Gastroesophageal sphincter (tissue), 4 donors: ENCODE data around the gene SH3RF3. TPM values are rescaled to one million over a fixed set of nuclear protein-coding genes. Genes with fewer than 3 reads are reported as not detected.

Experiments used
- ATAC-seq: fragments of 150-250 bp; one replicate; pipeline ENCODE4 v1.9.1; 2016; ENCODE audit warnings: mild to moderate bottlenecking, moderate library complexity
- H3K27ac ChIP-seq, 4 donors: fragments of 200-600 bp; sonication (generic) in 3 of 4; 1 replicate in 3 of 4; 2 replicates in 1 of 4; pipeline ENCODE4 v1.5.1; 2016 to 2019
- H3K27me3 ChIP-seq: fragments of 200-600 bp; sonication (generic); one replicate; pipeline ENCODE4 v1.5.1; 2019
- H3K36me3 ChIP-seq, 2 donors: fragments of 200-600 bp; sonication (generic); one replicate each; pipeline ENCODE4 v1.5.1; 2019; ENCODE audit warnings: control low read depth in 1 of 2
- H3K4me1 ChIP-seq, 3 donors: fragments of 200-600 bp; sonication (generic); 1 replicate in 2 of 3; 2 replicates in 1 of 3; pipeline ENCODE4 v1.5.1; 2016 to 2019; ENCODE audit warnings: control low read depth in 2 of 3
- H3K4me3 ChIP-seq, 2 donors: fragments of 200-600 bp; sonication (generic); one replicate each; pipeline ENCODE4 v1.5.1; 2019; ENCODE audit warnings: mild to moderate bottlenecking in 1 of 2, moderate library complexity in 1 of 2
- H3K9me3 ChIP-seq, 3 donors: fragments of 200-600 bp; sonication (generic); one replicate each; pipeline ENCODE4 v1.5.1; 2017 to 2019; ENCODE audit warnings: control low read depth in 2 of 3
- CTCF ChIP-seq, 4 experiments: fragments of 200-600 bp in 2 of 4; fragments of 450-650 bp in 2 of 4; sonication (generic) in 1 of 4; IDR thresholded peaks; one replicate each; pipeline ENCODE4 v1.5.1; 2017 to 2019; ENCODE audit warnings: antibody characterized with exemption in 4 of 4, mild to moderate bottlenecking in 2 of 4, moderate library complexity in 2 of 4
- EP300 ChIP-seq: sonication (generic); formaldehyde crosslinking; IDR thresholded peaks from one replicate; pipeline ENCODE4 v1.6.1; 2017; ENCODE audit warnings: antibody characterized with exemption, mild to moderate bottlenecking
- POLR2A ChIP-seq, 2 donors: fragments of 450-650 bp; IDR thresholded peaks; one replicate each; pipeline ENCODE4 v1.6.1; 2017; ENCODE audit warnings: antibody characterized with exemption in 2 of 2, mild to moderate bottlenecking in 2 of 2, moderate library complexity in 1 of 2
- POLR2AphosphoS5 ChIP-seq: sonication (generic); formaldehyde crosslinking; IDR thresholded peaks from one replicate; pipeline ENCODE4 v1.6.1; 2017; ENCODE audit warnings: antibody characterized with exemption
- WGBS, 2 donors: methylation state at CpG; one replicate each; pipeline ENCODE4 v1.1.5; 2018; ENCODE audit warnings: low coverage in 1 of 2; 5-methylcytosine and 5-hydroxymethylcytosine counted together
- total RNA-seq, 4 donors: library from RNA; depleted of rRNA; stranded (reverse); fragments of >200 nt; gene quantifications; one replicate each; pipeline ENCODE4 v1.1.0, GENCODE V29; 2016

Gene SH3RF3
- total RNA-seq, 4 donors from 2014 or later = 10.1 to 15.8 (median 13.2) TPM

- TF ChIP-seq CTCF (IDR thresholded peaks at IDR 0.05) (no peak), POLR2A (IDR thresholded peaks at IDR 0.05) (no peak), EP300 (no peak), POLR2AphosphoS5 (no peak)
- Histone ChIP-seq H3K27me3 (no peaks in the 10 kb centered on the region), H3K4me3 (no peak overlapping the region), H3K27ac (no peak overlapping the region), H3K4me1 (peaks cover 0 to 20% (median 0%) of the 10 kb centered on the region in 3 donors), H3K9me3 (no peaks in the 10 kb centered on the region), H3K36me3 (peaks cover 0 to 26% of the 10 kb centered on the region in 2 donors)
- WGBS, 2 donors = 90% methylated on average over 11 of the region's 12 CpGs; no CpG with 5 or more reads in 1 of the 2 donors
- no peak for ATAC-seq
These were observed 240.7 kb downstream of the SH3RF3 start for GRCh38 chr2:109369671-109370191.

GRCh38 chr2:109370399-109371035 lies 241.5 kb downstream of the SH3RF3 start:
- H3K4me1 ChIP-seq = peaks cover 0 to 20% (median 0%) of the 10 kb centered on the region in 3 donors

GRCh38 chr2:109371481-109372170 lies 242.6 kb downstream of the SH3RF3 start:
- peaks cover 0 to 31% of the 10 kb centered on the region in 2 donors for H3K36me3 ChIP-seq
- no peak overlapping the region for H3K4me3 ChIP-seq
- H3K27me3 ChIP-seq = no peaks in the 10 kb centered on the region
- H3K9me3 ChIP-seq = no peaks in the 10 kb centered on the region
- peaks cover 0 to 20% (median 0%) of the 10 kb centered on the region in 3 donors for H3K4me1 ChIP-seq
- no peak overlapping the region for H3K27ac ChIP-seq
- TF ChIP-seq CTCF (IDR thresholded peaks at IDR 0.05) (no peak), POLR2A (IDR thresholded peaks at IDR 0.05) (no peak), POLR2AphosphoS5 (no peak), EP300 (no peak)
- ATAC-seq = no peak
- 94% methylated on average over 13 of the region's 18 CpGs for WGBS, 2 donors

More at GRCh38 chr2:109370399-109371035, 241.5 kb downstream of the SH3RF3 start:
- WGBS, 2 donors = 91 to 100% methylated on average over 12 to 13 of the region's 13 CpGs
- ATAC-seq = no peak
- TF ChIP-seq EP300 (no peak), POLR2AphosphoS5 (no peak), CTCF (IDR thresholded peaks at IDR 0.05) (no peak), POLR2A (IDR thresholded peaks at IDR 0.05) (no peak)
- peaks cover 0 to 31% of the 10 kb centered on the region in 2 donors for H3K36me3 ChIP-seq
- no peak overlapping the region for H3K27ac ChIP-seq
- no peaks in the 10 kb centered on the region for H3K9me3 ChIP-seq
- H3K4me3 ChIP-seq = no peak overlapping the region
- no peaks in the 10 kb centered on the region for H3K27me3 ChIP-seq

- no peak overlapping the region for H3K27ac ChIP-seq
- peaks cover 0 to 31% of the 10 kb centered on the region in 2 donors for H3K36me3 ChIP-seq
- no peak overlapping the region for H3K4me3 ChIP-seq
- ATAC-seq = no peak
- no peaks in the 10 kb centered on the region for H3K9me3 ChIP-seq
- no peak for TF ChIP-seq EP300
- TF ChIP-seq CTCF (IDR thresholded peaks at IDR 0.05) = no peak
- no peak for TF ChIP-seq POLR2A (IDR thresholded peaks at IDR 0.05)
- TF ChIP-seq POLR2AphosphoS5 = no peak
- H3K4me1 ChIP-seq = peaks cover 0 to 20% (median 0%) of the 10 kb centered on the region in 3 donors
- H3K27me3 ChIP-seq = no peaks in the 10 kb centered on the region
- WGBS, 2 donors = 86 to 100% methylated on average over 3 of the region's 4 CpGs
These were observed 243.2 kb downstream of the SH3RF3 start for GRCh38 chr2:109372171-109372568.
